Activated T-cell treated with anti-CD3 and anti-CD28 coated beads for 48 hours (primary cell): Measurements from ENCODE around the gene PCDH10.
A peak's percentile ranks its signal among the peaks of the same experiment; 100 is the strongest.

Experiments
- DNase-seq: peaks from one replicate; pipeline ENCODE4 v3.0.0-alpha.2; 2020; ENCODE audit warnings: low read depth

Gene PCDH10, protein sequence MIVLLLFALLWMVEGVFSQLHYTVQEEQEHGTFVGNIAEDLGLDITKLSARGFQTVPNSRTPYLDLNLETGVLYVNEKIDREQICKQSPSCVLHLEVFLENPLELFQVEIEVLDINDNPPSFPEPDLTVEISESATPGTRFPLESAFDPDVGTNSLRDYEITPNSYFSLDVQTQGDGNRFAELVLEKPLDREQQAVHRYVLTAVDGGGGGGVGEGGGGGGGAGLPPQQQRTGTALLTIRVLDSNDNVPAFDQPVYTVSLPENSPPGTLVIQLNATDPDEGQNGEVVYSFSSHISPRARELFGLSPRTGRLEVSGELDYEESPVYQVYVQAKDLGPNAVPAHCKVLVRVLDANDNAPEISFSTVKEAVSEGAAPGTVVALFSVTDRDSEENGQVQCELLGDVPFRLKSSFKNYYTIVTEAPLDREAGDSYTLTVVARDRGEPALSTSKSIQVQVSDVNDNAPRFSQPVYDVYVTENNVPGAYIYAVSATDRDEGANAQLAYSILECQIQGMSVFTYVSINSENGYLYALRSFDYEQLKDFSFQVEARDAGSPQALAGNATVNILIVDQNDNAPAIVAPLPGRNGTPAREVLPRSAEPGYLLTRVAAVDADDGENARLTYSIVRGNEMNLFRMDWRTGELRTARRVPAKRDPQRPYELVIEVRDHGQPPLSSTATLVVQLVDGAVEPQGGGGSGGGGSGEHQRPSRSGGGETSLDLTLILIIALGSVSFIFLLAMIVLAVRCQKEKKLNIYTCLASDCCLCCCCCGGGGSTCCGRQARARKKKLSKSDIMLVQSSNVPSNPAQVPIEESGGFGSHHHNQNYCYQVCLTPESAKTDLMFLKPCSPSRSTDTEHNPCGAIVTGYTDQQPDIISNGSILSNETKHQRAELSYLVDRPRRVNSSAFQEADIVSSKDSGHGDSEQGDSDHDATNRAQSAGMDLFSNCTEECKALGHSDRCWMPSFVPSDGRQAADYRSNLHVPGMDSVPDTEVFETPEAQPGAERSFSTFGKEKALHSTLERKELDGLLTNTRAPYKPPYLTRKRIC

DNA sequence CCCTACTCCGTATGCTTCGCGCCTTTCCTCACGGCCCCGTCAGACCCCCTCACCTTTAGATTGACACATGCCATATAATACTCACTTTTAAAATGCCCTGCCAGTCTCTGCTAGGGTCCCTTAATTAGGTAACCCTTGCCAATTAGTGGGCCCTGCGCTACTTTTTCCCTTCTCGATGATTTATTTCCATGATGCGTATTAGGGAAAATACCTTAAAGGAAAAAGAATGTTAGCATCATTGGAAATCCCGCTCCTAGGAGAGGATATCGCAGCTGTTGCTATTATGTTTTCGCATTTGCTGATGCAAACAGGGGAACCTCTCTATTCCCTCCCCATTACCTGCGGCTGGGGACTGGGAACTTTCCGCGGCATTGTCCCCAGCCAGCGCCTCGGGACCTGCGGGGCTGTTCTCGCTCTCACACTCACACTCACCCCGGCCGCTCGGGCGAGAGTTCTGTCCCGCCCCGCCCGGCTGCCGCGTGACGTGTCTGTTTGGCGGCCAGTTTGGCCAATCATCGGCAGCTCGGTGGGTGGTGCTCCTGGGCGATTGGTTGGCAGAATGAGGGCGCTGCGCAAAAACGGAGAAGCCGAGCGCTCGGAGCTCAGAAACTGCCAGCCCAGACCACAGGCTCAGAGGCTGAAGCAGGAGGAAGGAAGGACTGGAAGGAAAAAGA, at the start of gene PCDH10:
Gene PCDH10 (plus strand): TSS at position 605 of the 674 bp plus-strand sequence. CDS start 847 bp downstream, outside the sequence.
- DNase-seq, result peak; percentile 55

DNA sequence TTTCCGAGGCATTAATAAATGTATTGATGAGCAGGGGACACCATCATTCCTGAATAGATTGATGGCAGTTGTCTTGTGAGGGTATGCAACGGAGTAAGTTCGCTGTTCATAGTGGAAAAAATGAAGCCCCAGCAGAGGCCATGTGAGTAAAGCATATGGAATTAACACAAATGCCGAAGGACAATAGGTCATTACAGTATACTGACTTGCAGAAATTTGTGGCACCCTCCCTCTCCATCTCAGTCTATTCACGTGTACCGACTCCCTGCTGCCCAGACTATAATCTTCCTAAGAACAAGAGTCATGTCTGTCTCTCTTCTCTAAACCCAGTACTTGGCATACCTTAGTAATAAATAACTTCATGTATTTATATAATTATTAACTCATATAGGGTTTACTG, 47.1 kb upstream of the PCDH10 start:
- DNase-seq, result no peak

DNA sequence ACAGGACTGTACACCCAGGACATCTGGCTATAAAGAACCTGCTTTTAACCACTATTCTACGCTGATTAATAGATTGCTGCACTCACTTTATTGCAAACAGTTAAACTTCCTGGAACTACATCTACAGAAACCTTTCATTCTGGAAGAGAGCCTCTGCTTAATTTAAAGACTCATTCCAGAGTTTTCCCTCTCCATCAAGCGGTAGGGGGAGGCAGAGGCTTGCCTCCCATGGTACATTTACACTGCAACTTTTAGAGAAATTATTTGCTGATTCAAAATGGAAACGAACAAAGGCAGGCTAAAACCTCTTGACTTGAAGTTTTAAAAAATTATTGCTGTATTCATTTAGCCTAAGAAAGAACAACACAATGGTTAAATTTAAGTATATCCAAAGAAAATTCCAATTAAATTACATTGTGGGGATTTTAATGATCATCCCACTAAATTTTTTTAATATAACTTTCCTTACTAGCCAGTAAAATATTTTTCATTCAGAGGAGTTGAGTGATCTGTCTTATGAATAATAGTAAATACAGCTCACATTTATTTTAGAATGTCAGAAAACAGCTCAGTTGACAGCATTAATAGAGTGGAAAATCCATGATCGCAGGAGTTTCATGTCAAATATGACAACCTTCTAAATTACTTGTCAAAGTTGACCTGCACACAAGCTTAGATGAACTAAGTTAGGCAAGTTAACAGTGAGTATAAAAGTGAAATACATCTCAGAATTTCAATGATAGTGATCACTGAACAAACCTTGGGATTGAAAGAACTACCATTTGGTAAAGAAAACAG, 46.3 kb upstream of the PCDH10 start:
- no peak for DNase-seq

DNA sequence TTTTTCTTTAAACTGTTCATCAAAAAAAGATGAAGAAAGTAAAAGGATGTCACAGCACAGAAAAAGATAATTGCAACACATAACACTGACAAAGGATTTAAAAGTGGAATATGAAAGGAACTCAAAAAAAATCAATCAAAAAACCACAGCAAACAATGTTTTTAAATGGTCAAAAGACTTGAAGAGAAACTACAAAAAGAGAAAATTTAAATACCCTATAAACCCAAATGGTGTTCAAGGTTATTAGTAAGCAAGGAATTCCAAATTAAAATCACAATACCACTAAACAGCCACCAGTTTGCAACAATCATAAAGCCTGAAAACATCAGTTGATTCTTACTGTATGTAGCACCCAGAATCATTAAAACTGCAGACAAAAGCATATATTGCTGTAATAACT, 36.5 kb upstream of the PCDH10 start:
- DNase-seq, result no peak

DNA sequence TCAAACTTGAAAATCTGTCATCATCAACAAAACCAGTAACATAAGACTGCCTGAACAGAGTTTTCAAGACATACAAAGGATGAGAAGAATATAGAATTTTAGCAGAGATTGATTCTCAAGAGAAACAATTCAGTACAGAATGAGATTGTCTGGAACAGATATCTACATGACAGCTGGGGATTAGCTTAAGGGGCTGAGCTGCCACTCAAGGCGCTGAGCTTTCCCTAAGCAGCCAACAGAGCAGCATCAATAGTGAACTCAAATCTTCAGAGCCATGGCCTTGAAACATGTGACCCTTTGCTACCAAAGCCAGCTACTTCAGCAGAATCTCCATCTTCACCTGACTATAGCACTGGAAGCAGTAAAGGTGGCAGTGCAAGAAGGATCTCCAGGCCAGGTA, 24.3 kb upstream of the PCDH10 start:
- no peak for DNase-seq

DNA sequence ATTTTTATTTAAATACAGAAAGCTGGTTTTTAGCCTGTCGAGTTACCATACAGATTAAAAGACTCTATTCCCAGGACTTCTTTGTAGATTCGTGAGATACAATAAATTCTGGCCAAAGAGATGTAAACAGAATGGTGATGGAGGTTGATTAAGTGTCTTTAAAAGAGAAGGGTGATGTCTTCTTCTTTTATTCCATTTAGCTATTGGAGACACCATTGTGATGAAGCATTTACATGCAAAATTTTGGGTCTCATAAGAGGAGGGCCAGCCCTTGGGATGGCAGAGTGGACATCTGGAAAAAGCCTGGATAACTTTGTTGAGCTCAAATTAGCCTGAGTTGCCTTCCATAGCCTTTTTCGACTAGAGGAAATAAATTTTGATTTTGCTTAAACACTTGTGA, 21.6 kb upstream of the PCDH10 start:
- no peak for DNase-seq

DNA sequence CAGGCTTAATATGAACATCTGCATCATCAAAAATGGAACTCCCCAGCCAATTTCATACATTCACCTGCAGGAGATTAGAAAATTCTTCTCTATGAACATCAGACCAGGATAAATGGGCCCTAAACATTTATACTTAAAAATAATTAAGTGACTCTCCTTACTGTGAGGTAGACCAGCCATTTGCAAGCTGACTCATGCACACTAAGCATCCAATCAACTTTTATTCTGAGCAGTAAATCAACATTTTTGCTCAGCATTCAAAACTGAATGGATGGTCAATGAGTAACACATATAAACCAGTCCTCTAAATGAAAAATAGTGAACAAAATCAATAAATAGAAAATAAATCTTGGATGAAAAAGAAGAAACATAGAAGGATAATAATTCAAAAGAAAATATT, 19.9 kb upstream of the PCDH10 start:
- no peak for DNase-seq

DNA sequence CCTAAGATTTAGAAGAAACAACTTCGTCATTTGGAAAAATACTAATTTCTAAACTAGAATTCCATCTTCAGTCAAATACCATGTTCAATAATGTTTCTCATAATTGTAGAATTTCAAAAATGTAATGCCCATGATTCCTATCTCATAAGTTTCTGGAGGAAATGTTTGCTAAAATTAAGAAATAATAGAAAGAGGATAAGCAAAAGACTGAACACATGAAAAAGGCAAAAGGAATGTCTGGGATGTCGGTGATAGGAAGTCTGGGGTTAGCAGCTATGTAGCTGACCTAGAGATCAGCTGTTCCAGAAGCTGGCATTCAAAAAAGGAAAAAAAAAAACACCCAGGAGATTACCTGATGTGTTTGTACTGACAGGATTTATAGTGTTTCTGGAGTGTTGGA, 18.9 kb upstream of the PCDH10 start:
- no peak for DNase-seq

DNA sequence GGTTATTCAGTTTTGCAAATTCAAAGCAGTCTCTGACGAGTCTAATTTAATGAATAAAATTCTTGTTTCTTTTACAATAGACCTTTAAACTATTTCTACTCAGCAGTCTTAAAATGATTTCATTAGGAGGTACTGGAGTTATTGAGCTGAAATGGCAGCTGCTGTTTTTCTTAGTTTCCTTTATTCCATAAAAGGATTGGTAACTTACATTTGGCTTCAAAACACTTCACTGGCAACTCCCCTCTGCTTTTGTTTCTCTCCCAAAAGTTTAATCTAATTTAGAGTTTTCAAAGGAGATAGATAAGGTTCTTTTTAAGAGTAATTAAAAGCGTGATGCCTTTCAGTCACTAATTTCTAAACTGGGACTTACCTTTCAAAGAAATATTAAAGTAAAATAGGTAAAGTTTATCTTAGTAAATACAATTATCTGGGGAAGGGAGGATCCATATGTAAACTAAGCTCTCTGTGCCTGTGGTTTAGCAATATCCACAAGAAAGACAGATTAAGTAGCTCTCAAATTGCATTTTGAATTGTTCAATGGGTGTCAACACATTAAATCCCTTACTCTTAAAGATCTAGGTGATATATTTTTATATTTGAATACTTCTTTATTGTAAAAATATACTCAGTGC, 17.1 kb upstream of the PCDH10 start:
- no peak for DNase-seq

DNA sequence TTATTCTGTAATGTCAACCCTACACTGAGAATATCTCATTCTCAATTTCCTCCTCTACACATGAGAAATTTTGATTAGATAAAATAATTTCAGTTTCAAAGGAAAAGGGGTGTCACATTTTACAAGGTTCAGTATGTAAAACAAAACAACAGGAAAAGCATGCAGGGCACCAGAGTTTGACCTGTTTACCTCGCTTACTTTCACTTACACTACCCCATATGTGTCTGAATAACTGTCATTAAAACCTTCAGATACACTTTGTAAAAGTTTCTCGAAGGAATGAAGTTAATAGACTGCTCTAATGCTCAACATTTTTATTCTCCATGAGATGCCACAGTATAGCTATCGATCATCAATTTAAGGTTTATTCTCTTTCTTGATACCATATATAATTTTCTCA, 12.3 kb upstream of the PCDH10 start:
- DNase-seq, result no peak

DNA sequence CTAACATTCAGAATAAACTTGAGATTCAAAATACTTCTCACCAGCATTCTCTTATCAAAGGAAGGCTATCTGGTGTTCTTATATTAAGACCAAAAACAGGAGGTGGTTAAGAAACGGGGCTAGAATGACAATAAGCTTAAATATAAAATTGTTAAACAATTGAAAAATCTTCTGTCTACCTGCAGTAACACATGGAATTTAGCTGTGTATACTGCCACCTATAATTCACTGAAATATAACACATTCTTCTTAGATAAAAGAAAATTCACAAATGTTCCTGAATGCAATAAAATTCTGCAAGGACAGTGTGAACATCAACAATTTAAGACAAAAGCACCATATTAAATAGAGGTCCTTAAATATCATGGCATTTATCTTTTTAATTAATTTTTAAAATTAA, 11.5 kb upstream of the PCDH10 start:
- DNase-seq, result no peak

DNA sequence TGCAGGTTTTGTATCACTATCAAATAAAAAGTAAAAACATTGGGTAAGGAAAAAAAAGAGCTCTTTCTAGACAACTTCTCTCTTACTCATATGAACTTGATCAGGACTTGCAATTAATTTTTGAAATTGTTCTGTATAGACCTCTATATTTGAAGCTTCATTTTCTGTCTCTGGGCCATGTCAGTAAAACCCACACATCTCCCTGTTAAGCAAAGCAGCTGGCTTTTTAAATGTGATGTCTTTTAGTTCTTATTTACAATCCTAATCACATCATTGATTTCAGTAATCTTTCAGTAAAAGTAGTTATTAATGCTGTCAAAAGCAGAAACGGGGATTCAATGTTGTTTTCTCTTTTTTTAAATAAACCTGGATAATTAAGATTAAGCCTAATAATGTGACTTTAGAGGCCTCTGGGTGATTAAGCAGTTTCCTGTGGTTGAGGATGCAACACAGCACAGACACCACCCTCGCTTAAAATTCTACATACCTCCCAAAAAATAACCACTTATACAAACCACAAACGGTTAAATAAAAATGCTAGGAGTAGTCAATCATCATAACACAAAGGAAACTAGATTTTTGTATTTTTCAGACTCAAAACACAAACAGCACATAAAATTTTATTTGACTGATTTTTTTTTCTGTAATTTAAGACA, 5.2 kb upstream of the PCDH10 start:
- no peak for DNase-seq

DNA sequence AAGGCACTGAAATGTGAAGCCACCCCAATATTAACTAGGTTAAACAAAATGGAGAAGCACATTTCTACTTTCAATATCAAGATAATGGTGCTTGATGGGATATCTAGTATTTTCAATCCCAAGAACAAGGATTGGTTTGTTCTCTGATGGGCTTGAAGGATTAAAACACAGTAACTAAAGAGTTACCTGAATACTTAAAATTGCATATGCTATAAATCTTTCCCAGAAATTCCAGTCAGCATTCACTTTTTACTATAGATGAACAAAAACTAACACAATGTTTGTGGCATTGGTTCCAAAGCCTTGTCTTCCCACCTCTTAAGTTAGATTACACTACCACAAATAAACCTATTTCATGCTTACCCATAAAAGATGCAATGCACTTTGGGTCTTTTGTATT, 3.9 kb upstream of the PCDH10 start:
- no peak for DNase-seq

DNA sequence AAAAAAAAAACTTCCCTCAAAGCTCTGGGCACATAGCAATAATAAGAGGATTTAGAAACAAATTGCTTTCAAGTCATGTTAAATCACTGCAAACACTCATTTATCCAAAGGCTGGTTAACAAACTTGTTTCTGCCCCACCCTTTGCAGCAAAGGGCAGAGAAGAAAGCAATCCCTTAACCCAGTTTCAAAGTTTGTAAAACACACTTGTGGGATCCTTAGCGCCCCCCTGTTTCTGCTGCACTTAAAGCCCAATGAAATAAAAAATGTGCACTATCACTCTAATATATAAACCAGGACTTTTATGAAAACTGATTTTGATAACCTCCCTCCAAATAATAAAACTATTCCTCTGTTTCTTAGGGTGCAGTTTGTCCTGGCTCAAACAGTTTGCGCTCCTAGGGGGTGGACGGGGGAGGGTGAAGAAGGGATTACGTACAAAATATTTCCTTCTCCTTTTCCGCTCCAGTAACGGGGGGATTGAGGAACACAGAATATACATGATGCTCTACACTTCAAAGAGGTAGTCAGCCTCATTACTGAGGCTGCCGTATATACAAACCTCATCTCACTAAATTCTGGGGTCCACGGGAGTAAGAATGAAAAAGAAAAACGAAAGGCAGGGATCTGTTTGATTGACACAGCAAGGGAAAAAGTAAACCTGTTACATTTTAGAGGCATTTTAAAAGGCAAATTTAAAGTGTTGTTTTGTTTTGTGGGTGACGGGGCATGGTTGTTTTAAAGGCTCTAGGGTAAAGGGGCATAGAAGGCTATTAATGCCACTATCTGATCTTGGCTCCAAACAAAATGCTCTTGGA, 3.1 kb upstream of the PCDH10 start:
- DNase-seq, result no peak

DNA sequence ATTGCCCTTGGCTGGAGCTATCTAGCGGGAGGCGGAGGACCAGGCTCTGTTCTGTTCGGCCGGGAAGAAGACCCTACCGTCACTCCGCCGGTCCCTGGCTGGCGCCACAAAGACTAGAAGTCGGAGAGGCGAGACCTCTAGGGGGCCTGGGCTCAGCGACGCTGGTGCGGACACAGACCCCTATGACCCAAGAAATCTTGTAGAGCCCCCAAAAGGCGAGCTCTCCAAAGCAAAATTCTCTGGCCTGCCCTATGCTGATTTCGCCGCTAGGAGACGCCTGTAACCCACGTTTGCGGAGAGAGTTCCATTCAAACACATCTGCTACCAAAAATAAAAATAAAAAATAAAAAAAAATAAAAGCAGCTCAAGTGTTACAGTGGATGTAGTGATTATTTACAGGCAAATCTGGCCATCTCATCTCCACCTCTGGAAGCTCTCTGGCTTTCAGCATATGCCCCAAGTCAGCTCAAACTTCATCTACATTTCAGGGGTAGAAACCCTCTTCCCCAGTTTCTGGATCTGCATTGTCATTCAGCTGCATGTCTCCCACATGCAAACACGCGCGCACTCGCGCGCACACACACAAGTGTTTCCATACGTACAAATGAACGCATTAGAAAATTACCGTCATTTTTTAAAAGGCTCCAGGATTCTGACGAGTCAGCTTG, 2.4 kb upstream of the PCDH10 start:
- DNase-seq, result no peak

DNA sequence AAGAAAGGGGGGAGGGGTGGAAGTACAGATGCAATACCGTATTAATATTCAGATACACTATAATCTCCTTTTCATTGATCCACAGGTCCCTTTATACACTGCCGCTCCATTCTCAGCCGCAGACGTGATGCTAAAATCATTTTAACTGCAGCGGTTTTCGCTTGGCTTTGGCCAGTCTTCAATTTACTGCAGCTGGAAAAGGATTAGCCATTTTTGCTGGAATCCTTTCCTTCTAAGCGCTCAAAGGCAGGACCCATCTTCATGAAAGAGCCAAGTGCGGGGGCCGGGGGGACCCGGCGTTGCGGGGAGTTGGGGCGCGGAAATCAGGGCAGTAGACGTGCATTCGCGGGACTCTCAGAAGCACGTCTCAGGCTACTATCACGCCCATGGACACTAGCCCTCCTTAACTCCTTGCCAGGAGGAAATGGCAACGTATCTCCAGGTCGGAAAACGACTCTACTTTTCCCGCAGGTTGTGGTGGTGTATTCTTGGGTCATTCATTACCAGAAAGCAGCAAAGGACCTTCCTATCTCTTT, 1.7 kb upstream of the PCDH10 start:
- DNase-seq, result no peak

DNA sequence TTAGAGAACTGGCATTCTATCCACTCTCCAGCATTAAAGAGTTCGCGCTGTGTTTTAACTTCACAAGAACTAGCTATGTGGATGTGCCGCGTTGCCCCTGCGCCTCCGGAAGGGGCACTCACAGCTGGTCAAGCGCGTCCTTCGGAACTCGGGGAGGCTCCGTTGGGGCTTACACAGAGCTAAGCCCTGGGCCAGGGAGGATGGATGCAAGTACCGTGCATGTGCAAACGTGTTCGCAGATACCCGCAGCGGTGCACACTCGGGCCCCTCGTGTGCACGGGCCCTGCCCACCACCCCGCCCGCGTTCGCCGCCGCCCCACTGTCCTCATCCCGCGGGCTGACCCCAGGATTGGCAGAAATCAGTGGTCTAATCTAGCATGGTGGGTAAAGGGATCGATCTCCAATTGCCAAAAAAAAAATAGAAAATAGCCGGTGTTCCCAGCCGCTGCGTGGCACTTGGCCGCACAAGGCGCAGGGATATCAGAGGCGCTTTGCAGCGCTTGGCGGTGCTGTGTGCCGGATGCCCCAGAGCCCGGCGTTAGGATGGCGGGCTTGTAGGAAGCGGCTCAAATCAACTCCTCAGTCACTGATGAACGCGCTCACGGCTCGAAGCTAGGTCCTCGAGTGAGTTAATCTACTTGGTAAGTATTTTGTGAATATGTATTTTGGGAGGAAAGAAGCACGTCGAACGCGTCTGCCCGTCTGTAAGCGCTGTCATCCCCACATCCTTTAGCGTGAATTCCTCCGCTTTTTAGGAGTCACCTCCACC, 989 bp upstream of the PCDH10 start:
- DNase-seq, result no peak

DNA sequence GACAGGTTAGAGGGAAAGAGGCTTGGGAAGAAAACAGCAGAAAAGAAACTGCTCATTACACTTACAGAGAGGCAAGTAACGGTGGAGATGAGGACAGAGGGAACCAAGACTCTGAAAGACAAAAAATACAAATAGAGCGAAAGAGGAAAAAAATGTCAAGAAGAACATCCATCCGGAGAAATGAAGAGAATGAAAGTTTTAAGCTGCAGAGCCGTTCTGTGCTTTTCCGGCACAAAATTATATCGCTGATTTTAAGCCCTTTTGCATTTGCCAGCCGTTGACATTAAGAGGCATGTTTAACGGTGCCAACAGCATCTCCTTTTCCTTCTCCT, 236 bp downstream of the PCDH10 start:
- no peak for DNase-seq
